Activated CD4-positive, alpha-beta T cell treated with anti-CD3 and anti-CD28 coated beads, Interleukin-2, amount 10 ng/mL, durations not matched to agents 7 days and 5 days (primary cell): Measurements from ENCODE around the gene HERC2. TPM values are rescaled to one million over a fixed set of nuclear protein-coding genes. Genes with fewer than 3 reads are reported as not detected.
"Not testable (repeated sequence)": the region's sequence is repeated elsewhere in the genome, so short reads cannot be mapped to it uniquely, and the experiment has no call there.

ENCODE experiments used
- CTCF ChIA-PET: fragments of 350-600 bp; sonication (Branson Sonifier 250); formaldehyde crosslinking; loops from one replicate; lab custom pipeline; 2021; ENCODE audit warnings: antibody characterized with exemption; lab: Charles Lee
- POLR2A ChIA-PET: fragments of 350-600 bp; sonication (Branson Sonifier 250); formaldehyde crosslinking; loops from one replicate; lab custom pipeline; 2021; ENCODE audit warnings: antibody characterized with exemption; lab: Charles Lee
- DNase-seq: peaks from one replicate; pipeline ENCODE4 v3.0.0-alpha.2; 2020
- H3K27ac Mint-ChIP-seq: one replicate; pipeline ENCODE4 v1.8.0; 2021; ENCODE audit warnings: mild to moderate bottlenecking, moderate library complexity, mixed read lengths
- H3K27me3 Mint-ChIP-seq: one replicate; pipeline ENCODE4 v1.8.0; 2021; ENCODE audit warnings: mixed read lengths
- H3K36me3 Mint-ChIP-seq: one replicate; pipeline ENCODE4 v1.8.0; 2021; ENCODE audit warnings: low read depth, mixed read lengths
- H3K4me1 Mint-ChIP-seq: one replicate; pipeline ENCODE4 v1.8.0; 2021; ENCODE audit warnings: mixed read lengths
- H3K4me3 Mint-ChIP-seq: one replicate; pipeline ENCODE4 v1.8.0; 2021; ENCODE audit warnings: mild to moderate bottlenecking, moderate library complexity, mixed read lengths
- H3K9me3 Mint-ChIP-seq: one replicate; pipeline ENCODE4 v1.8.0; 2021; ENCODE audit warnings: mixed read lengths
- total RNA-seq, 2 experiments: library from RNA; stranded (reverse); gene quantifications; one replicate each; pipeline ENCODE4 v1.2.3, GENCODE V29; 2021

Gene HERC2
- total RNA-seq, 2 experiments from 2014 or later: 47.8 to 48.2 TPM

GRCh38 chr15:28125673-28126651 lies 196.0 kb downstream of the HERC2 start:
- Mint-ChIP-seq H3K9me3 (no peaks in the 10 kb centered on the region), H3K27me3 (no peaks in the 10 kb centered on the region), H3K36me3 (peaks cover 20% of the 10 kb centered on the region), H3K4me1 (peaks cover 6% of the 10 kb centered on the region), H3K27ac (no peak overlapping the region), H3K4me3 (no peak overlapping the region)
- CTCF ChIA-PET: interaction anchor here (1.0 to 1.7 kb wide), 5 partner anchors 10 to 28 kb away, joined by 4 to 6 read pairs (median 5); no protein-coding TSS in a partner anchor
- POLR2A ChIA-PET: no interaction called here
- DNase-seq: peak; percentile 55

GRCh38 chr15:28124841-28125240 lies 197.1 kb downstream of the HERC2 start:
- CTCF ChIA-PET: no interaction called here

GRCh38 chr15:28123408-28124023 lies 198.5 kb downstream of the HERC2 start:
- Mint-ChIP-seq H3K36me3 (peaks cover 20% of the 10 kb centered on the region), H3K27ac (no peak overlapping the region)
- CTCF ChIA-PET: no interaction called here

More at GRCh38 chr15:28124841-28125240, 197.1 kb downstream of the HERC2 start:
- Mint-ChIP-seq H3K4me3 (no peak overlapping the region), H3K27ac (no peak overlapping the region), H3K9me3 (no peaks in the 10 kb centered on the region), H3K36me3 (peaks cover 25% of the 10 kb centered on the region), H3K27me3 (no peaks in the 10 kb centered on the region), H3K4me1 (peaks cover 8% of the 10 kb centered on the region)
- POLR2A ChIA-PET: no interaction called here
- DNase-seq: no peak

GRCh38 chr15:28122038-28122949 lies 199.7 kb downstream of the HERC2 start:
- H3K4me1 Mint-ChIP-seq: peaks cover 8% of the 10 kb centered on the region
- ChIA-PET CTCF (no interaction called here), POLR2A (no interaction called here)
- DNase-seq: no peak
- H3K9me3 Mint-ChIP-seq: no peaks in the 10 kb centered on the region
- H3K4me3 Mint-ChIP-seq: no peak overlapping the region
- no peaks in the 10 kb centered on the region for H3K27me3 Mint-ChIP-seq
- peaks cover 20% of the 10 kb centered on the region for H3K36me3 Mint-ChIP-seq
- H3K27ac Mint-ChIP-seq: no peak overlapping the region

More at GRCh38 chr15:28123408-28124023, 198.5 kb downstream of the HERC2 start:
- peak; percentile 63 for DNase-seq
- H3K9me3 Mint-ChIP-seq: no peaks in the 10 kb centered on the region
- H3K4me1 Mint-ChIP-seq: peaks cover 8% of the 10 kb centered on the region
- H3K4me3 Mint-ChIP-seq: no peak overlapping the region
- no peaks in the 10 kb centered on the region for H3K27me3 Mint-ChIP-seq
- POLR2A ChIA-PET: no interaction called here

GRCh38 chr15:28121577-28121976 lies 200.4 kb downstream of the HERC2 start:
- H3K9me3 Mint-ChIP-seq, POLR2A ChIA-PET, H3K4me3 Mint-ChIP-seq, H3K4me1 Mint-ChIP-seq, DNase-seq, CTCF ChIA-PET, H3K27ac Mint-ChIP-seq, H3K27me3 Mint-ChIP-seq: not testable (repeated sequence)
- H3K36me3 Mint-ChIP-seq: peaks cover 19% of the 10 kb centered on the region

GRCh38 chr15:28120359-28120640 lies 201.7 kb downstream of the HERC2 start:
- no peak overlapping the region for H3K27ac Mint-ChIP-seq
- H3K9me3 Mint-ChIP-seq: no peaks in the 10 kb centered on the region
- H3K27me3 Mint-ChIP-seq: no peaks in the 10 kb centered on the region
- POLR2A ChIA-PET: no interaction called here
- H3K4me3 Mint-ChIP-seq: no peak overlapping the region
- DNase-seq: no peak
- CTCF ChIA-PET: no interaction called here
- peaks cover 8% of the 10 kb centered on the region for H3K4me1 Mint-ChIP-seq
- peaks cover 19% of the 10 kb centered on the region for H3K36me3 Mint-ChIP-seq

- Mint-ChIP-seq H3K27me3 (no peaks in the 10 kb centered on the region), H3K9me3 (no peaks in the 10 kb centered on the region), H3K36me3 (peaks cover 16% of the 10 kb centered on the region), H3K27ac (no peak overlapping the region), H3K4me1 (peaks cover 8% of the 10 kb centered on the region), H3K4me3 (no peak overlapping the region)
- no peak for DNase-seq
- ChIA-PET POLR2A (no interaction called here), CTCF (no interaction called here)
Measured at GRCh38 chr15:28118531-28118930, 203.4 kb downstream of the HERC2 start.

GRCh38 chr15:28118083-28118482 lies 203.9 kb downstream of the HERC2 start:
- ChIA-PET POLR2A (no interaction called here), CTCF (no interaction called here)
- no peak overlapping the region for H3K27ac Mint-ChIP-seq
- no peaks in the 10 kb centered on the region for H3K9me3 Mint-ChIP-seq
- peaks cover 8% of the 10 kb centered on the region for H3K4me1 Mint-ChIP-seq
- H3K4me3 Mint-ChIP-seq: no peak overlapping the region
- H3K36me3 Mint-ChIP-seq: peaks cover 13% of the 10 kb centered on the region
- no peaks in the 10 kb centered on the region for H3K27me3 Mint-ChIP-seq
- DNase-seq: no peak

- ChIA-PET POLR2A (no interaction called here), CTCF (no interaction called here)
- peaks cover 13% of the 10 kb centered on the region for H3K36me3 Mint-ChIP-seq
- no peak overlapping the region for H3K4me3 Mint-ChIP-seq
- H3K27me3 Mint-ChIP-seq: no peaks in the 10 kb centered on the region
- peaks cover 8% of the 10 kb centered on the region for H3K4me1 Mint-ChIP-seq
- no peaks in the 10 kb centered on the region for H3K9me3 Mint-ChIP-seq
- H3K27ac Mint-ChIP-seq: no peak overlapping the region
- no peak for DNase-seq
Measured at GRCh38 chr15:28117432-28117990, 204.5 kb downstream of the HERC2 start.

GRCh38 chr15:28116521-28117431 lies 205.2 kb downstream of the HERC2 start:
- DNase-seq: no peak
- Mint-ChIP-seq H3K9me3 (no peaks in the 10 kb centered on the region), H3K27me3 (no peaks in the 10 kb centered on the region), H3K4me1 (peaks cover 8% of the 10 kb centered on the region), H3K36me3 (peaks cover 16% of the 10 kb centered on the region), H3K27ac (no peak overlapping the region), H3K4me3 (no peak overlapping the region)
- POLR2A ChIA-PET: no interaction called here
- CTCF ChIA-PET: interaction anchor here (0.6 kb wide), 1 partner anchor 9 kb away, joined by 5 read pairs; no protein-coding TSS in a partner anchor

GRCh38 chr15:28115871-28116270 lies 206.1 kb downstream of the HERC2 start:
- POLR2A ChIA-PET: no interaction called here
- Mint-ChIP-seq H3K9me3 (no peaks in the 10 kb centered on the region), H3K27me3 (no peaks in the 10 kb centered on the region), H3K4me1 (peaks cover 1% of the 10 kb centered on the region), H3K36me3 (peaks cover 13% of the 10 kb centered on the region), H3K4me3 (no peak overlapping the region), H3K27ac (no peak overlapping the region)
- CTCF ChIA-PET: interaction anchor here (0.6 kb wide), 1 partner anchor 10 kb away, joined by 5 read pairs; no protein-coding TSS in a partner anchor
- DNase-seq: no peak
